NCI-H2107 (cell line): Measurements from ENCODE around the gene C16orf78.

Experiments
- DNase-seq: peaks from one replicate; lab custom pipeline; 2025; lab: John Stamatoyannopoulos, UW

The C16orf78 gene

DNA sequence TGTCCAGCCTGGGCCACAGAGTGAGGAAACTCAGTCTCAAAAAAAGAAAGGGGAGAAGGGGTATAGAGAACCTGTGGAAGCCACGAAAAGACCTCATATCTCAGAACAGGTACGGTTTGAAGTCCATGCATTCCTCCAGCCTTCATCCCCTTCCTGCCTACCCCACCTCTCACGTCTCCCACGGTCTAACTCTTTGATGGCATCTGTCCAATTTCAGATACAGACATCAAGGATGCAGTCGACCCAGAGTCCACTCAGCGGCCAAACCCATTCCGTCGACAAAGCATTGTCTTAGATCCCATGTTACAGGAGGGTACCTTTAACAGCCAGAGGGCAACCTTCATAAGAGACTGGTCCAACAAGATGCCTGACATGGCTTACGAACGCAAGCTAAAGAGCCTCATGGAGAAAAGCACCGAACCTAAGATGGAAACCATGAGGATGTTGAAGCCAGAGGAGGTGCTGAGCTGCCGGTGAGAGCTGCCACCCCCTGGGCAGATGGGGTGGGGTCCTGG, 22.7 kb downstream of the C16orf78 start:
- DNase-seq: no peak

DNA sequence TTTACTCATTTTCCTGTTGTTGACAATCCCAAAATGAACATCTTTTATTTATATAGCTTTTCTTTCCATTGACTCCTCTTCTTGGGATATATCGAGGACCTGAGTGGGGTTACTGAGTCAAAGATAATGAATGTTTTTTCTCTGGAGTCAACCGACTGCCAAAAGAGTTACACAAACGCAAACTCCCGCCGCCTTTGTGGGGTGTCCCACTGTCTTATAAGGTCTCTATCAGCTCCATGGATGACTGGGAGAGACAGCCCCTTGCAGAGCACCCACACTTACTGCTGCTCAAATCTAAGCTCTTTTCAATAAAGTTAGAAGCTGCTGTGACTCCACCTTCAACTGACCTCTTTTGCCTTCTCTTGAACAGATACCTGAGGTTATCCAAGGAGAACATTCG, 25.2 kb downstream of the C16orf78 start:
- no peak for DNase-seq

DNA sequence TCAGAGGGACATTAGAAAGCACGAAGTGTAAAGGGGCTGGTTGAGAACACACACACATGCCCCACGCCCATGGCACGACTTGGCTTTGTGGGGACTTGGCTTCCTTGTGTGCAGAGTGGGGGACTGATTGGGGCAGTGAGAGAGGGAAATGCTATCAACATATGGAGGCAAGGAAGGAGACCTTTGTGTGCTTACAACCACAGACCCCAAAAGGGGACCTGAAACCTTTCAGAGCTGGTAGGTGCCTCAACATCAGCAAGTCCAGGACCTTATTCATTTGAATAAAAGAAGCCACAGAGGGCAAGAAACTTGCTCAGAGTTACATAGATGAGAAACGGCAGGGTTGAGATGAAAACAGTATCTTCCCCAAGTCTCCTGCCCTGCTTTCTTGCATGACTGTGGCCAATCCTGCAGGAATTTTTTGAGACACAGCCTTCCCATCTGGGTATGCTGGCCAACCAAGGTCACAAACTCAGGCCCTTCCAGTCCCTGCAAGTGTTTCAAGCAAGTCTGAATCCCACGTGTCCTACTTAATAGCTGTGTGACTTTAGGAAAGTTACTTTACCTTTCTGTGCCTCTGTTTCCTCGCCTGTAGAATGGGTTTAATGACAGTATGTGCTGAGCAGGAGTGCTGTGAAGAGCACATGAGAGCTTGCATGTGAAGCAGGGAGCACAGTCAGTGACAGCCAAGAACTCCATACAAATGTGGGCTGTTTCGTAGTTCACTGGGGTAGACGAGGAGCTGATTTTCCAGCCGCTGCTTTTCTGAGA, 26.2 kb downstream of the C16orf78 start:
- no peak for DNase-seq

DNA sequence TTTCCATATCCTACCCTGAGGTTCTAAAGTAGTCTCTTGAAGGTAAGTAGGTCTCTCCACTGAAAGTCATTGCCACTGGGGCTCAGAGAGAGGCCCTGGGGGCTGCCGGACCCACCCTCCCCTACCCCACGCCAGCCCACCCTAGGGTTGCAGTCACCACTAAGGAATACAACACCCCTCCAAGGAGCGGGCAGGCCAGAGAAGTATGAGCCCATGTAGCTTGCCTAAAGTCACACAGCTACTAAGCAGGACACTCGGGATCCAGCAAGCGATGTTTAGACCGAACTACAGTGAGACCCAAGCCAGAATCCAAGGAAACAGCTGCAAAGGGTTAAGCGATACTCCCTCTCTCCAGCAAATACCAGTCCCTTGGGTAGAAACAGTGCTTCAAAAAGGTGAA, 27.0 kb downstream of the C16orf78 start:
- no peak for DNase-seq

DNA sequence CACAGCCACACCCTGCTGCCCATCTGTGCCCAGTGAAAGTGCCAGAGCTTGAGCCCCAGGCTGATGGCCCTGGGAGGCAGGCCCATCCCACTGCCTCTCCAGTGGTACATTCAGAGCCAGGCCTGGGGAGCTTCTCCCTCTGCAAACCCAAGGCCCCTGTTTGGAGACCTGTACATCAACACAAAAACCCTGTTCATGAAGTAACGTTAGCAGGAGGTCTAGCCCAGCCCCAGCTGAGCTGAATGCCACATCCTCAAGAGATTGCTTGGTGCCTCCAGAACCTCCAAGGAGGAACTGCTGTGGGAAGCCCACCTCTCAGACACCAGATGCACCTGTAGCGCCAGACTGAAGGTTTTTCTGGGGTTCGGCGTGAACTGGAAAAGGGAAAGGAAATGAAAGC, 31.5 kb downstream of the C16orf78 start:
- DNase-seq: no peak

DNA sequence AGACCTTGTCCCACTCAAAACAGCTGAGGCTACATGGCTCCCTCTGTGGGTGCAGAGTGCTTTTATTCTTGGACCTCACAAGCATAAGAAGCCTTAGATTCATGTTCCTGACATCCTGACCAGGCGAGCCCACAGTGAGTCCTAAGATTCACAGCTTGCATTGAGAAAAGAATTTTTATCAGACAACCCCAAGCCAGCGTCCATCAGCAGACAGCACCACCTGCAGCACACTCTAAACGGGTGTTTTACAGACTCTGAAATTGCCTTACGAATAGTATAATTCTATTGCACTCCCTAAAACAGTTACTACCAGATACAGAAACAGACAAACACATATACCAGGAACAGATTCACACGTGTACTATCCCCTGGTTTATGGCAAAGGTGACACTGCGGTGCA, 31.9 kb downstream of the C16orf78 start:
- no peak for DNase-seq

DNA sequence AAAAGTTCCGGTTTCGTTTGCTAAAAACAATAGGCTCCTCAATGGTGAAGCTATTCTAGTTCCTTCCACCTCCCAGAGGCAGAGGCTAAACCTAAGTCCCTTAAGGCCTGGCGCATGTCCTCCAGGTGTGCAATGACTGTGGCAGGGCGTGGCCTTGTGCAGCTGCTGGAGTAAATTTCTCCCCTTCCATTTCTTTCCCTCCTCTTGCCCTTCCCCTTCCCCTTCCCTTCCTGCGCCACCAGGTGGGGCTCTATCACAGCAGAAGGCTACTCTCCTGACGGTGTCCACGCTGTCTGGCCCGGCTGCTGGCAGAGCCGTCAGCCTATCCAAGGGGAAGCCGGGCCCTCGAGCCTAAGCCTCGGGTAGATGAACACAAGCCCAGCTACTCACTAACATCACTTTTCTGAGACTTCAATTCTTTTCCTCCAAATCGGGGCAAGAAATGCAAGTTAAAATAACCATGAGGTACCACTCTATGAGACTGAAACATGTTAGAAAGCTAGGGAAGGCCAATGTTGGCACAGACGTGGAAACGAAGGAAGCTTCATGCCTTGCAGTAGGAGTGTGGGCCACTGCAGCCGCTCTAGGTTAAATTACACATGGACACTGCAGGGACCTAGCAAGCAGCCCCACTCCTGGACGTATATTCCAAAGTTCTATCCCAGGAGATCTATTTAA, 34.4 kb downstream of the C16orf78 start:
- peak; percentile 56 for DNase-seq

DNA sequence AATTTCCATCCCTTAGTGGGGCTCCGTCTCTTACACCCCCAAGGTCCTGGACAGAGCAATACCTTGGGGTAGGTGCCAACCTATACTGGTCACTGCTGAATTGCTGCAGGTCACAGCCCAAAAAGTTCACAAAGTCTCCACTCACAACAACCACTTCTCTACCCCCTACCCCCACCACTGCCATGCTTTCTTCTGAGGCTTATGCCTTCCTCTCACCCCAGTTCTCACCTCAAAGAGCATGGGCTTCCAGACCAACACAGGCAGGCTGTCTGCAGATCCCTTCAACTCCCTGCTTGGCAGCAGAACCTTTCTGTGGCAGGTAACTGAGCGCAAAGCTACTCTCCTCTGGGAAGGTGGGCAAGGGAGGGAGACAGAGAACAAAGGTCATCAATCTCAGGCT, 35.5 kb downstream of the C16orf78 start:
- no peak for DNase-seq

DNA sequence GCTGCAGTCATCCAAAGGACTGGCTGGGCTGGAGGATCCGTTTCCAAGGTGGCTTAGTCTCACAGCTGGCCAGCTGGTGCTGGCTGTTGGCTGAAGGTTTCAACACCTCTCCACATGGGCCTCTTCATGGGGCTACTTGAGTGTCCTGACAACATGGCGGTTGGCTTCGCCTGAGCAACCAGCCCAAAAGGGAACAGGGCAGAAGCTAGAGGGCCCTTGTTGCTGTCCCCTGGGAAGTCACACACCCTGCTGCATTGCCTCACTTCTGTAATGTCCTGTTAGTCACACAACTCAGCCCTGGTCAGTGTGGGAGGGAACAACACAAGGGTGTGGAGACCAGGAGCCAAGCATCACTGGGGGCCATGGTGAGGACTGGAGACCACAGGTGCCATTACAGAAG, 36.6 kb downstream of the C16orf78 start:
- no peak for DNase-seq

DNA sequence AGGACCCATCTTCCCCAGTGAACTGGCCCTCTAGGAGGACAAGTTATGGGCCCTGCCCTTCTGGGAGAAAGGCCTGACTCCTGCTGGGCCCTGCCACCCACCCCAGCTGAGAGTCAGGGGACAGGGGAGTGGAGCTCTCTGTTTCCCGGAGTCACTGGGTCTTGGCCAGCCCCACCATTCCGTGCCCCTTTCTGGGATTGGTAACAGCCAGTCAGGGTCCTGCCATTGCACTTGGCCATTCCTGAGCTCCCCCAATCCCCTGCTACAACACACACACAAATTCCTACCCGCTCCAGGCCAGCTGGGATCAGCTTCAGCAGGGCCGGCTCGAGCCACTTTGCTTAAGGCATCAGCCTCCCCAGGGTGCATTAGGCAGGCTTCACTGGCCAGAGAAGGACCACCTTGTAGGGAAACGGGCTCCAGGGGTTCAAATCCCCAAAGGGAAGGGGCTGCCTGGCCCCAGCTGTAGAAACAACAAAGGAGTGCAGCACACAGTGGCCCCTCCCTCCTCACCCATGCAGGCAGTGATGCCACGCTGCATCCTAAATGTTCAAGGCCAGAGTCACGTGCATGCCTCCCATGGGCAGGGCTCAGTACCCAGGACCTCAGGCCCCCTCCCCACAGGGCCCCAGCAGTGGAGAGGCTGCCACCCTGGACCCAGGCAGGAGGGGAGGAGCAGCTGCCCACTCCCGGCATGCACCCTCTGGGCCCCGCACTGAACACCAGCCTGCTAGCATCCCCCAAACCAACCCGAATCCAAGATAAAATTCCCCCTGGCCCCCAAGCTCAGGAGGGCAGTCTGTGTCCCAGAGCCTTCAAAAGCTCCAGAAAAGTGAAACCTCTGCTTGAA, 37.7 kb downstream of the C16orf78 start:
- DNase-seq: no peak

DNA sequence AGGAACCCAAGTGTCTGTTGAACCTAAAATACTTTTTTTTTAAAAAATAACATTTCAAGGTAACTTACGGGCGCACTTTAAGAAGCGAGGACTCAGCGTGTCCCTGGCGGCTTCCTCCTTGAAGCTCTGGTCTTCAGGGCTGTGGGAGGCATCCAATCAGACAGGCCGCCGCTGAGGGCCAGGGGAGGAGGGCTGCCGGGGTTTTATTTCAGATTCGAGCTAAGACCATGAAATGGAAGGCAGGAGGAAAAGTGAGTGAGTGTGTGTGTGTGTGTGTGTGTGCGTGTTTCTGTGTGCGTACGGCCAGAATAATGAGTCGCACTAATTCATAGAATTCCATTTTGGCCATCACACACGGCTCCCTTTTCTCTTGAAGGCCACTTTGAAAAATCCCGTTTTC, 41.1 kb downstream of the C16orf78 start:
- no peak for DNase-seq

DNA sequence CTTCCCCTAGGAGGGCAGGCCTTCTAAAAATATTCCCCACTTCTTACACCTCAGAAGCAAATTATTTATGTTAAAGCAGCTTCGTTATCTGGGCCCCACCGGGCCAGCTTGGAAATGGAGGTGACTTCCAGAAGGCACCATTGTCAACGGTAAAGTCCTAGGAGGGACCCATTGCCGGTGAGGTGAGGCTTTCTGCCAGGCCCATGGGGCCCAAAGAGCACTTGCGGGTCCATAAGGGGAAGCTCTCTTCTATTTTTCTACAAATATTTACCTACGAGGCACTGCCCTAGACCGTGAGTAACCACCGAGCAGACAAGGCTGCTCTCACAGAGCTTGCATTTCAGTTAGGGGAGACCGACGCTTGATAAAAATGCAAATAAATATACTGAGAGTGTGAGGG, 41.5 kb downstream of the C16orf78 start:
- DNase-seq: no peak

DNA sequence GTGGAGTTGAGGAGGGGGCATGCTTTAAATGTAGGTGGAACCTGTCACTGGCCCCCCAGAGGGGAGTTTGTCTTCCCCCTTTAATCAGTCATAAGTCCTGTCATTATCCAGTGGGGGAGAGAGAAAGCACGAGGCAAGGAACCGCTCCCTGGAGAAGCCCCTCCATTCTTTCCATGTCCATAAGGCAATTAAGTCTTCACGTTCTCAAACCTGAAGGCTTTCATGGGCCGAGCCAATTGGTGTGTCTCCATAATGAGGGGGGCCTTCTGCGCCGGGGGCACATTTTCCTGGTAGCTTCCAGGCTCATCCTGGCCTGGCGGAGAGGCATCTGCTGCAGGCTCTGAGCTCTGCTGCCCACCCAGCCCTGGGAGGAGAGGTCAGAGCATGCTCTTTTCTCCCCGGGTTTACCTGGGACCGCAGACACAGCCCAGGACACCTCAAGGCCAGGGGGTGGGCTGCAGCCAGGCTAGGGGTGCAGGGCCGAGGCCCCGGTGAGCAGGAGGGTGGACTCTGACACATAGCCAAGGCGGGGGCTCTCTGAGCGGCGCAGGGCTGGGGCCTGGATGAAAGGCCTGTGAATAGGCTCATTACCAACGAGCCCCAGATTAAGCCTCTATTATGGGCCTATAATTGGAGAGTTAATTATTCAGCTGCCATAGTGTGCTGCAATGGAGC, 42.5 kb downstream of the C16orf78 start:
- DNase-seq: no peak

DNA sequence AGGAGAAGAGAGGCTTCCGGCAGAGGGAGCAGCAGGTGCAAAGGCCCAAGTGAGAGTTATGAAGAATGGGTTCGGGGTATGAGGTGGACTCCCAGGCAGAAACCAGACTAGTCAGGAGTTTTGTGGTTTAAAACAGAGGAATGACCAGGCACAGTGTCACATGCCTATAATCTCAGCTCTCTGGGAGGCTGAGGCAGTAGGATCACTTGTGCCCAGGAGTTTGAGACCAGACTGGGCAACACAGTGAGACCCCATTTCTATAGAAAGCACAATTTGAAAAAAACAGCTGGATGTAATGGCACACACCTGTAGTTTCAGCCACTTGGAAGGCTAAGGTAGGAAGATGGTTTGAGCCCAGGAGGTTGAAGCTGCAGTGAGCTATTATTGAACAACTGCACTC, 43.8 kb downstream of the C16orf78 start:
- DNase-seq: no peak

DNA sequence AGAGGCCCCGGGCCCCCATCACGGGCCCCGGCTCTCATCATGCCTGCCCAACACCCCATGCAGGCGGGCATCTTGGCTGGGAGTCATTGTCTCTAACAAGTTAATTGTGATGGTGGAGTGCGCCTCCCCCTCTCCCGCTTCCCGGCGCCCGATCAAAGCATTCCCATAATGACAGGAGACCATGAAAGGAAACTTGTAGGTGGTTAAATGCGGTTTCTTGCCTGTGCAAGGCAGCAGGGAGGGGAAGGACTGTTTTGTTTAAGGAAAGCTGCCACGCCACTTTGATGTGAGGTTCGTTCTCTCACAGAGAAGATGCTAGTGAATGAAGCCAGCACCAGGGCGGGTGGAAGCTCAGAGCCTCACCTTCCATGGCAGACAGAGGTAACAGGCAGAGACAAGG, 45.4 kb downstream of the C16orf78 start:
- DNase-seq: no peak

DNA sequence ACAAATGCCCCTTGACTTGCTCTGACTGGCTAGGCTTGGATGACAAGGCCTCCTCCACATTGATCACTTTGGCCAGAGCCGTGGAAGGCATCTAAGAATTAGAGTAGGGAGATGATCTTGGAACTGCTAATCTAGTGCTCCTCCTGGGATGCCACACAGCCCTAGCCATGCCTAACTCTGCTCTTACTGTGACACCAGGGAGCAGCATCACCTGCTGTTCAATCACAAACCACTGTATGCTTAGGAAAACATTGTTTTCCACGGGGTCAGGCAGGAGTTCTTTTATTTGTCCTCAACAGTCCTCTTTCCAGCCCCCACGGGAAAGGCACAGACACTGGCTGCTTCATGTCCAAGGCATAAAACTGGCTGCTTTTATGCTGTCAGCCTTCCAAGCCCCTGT, 46.3 kb downstream of the C16orf78 start:
- DNase-seq: no peak

DNA sequence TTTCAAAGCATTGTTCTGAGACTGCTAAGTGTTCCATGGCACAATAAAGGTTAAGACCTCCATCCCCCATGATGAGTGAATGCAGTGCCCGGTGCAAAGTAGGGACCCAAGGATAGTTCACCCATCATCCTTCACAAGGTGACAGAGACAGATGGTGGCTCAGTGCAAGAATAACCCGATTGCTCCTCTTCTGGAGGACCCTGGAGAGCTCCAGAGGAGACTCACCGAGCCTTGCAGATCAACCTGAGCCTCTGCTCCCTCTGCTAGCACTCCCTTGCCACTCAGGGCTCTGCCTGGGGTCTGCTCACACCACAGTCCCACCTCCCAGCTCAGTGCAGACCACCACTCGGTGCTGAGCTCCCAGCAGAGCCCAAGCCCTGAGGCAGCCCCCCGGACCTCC, 49.3 kb downstream of the C16orf78 start:
- DNase-seq: no peak

DNA sequence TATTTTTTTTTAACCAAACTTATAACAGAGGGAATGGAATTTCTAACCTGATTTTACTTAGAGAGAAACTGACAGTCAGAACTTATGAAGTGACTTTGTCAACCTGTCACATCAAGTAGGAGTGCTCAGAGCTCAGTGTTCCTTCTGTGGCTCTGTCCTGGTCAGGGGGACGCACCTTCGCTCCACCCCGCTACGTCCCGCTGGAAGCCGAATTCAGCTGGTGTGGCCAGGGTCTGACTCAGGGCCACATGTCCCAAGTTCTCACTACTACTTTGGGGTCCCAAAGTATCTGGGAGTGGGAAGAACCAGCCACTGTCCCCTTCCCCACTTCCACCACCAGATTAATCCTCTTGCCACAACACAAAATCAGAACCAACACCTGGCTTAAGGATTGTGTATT, 51.4 kb downstream of the C16orf78 start:
- DNase-seq: no peak

DNA sequence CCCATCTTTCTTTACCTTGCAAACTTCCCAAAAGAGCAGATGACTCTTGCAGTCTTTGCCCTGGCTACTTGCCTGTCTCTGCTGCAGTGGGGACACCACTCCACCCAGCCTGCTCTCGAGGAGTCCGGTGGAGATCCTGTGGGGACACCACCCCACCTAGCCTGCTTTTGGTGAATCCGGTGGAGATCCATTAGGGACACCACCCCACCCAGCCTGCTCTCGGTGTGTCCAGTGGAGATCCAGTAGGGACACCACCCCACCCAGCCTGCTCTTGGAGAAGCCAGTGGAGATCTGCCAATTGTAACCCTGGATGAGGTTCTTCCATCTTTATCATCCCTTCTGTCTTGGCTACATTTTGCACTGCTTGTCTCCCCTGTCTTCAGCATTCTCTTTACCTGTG, 54.2 kb downstream of the C16orf78 start:
- DNase-seq: no peak

DNA sequence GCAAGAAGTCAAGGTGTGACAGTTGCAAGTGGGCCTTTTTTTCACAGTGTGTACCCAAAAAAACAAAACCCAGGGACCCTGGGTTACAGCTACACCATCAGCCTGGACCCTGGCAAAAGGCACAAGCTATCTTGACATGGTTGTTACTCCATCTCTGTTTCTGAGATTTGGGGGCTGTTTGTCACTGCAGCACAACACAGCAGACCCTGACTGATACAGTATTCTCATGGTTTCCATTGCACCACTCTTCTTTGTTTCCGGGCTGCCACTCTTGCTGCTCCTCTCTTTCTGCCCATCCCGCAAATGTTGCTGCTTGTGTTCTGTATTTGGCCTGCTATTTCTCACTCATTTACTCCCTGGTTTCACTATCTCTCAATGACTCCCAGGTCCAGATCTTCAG, 55.2 kb downstream of the C16orf78 start:
- no peak for DNase-seq

DNA sequence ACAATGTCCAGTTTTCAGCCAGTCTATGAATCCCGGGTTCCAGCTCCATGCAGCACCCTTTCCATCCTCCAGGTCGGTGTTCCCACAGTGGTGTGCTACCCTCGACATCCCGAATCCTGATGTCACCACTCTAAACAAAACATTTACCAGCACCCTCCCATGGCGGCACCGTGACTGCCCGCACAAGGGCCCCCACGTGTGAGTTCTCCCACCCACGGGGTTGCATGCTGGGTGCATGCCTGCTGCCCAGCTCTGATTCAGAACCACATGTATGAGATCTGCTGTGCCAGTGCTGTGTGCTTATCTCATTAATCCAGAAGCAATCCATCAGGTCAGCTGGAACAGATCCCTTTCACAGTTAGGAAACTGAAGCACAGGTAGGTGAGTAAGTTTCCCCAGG, 57.4 kb downstream of the C16orf78 start:
- DNase-seq: no peak

DNA sequence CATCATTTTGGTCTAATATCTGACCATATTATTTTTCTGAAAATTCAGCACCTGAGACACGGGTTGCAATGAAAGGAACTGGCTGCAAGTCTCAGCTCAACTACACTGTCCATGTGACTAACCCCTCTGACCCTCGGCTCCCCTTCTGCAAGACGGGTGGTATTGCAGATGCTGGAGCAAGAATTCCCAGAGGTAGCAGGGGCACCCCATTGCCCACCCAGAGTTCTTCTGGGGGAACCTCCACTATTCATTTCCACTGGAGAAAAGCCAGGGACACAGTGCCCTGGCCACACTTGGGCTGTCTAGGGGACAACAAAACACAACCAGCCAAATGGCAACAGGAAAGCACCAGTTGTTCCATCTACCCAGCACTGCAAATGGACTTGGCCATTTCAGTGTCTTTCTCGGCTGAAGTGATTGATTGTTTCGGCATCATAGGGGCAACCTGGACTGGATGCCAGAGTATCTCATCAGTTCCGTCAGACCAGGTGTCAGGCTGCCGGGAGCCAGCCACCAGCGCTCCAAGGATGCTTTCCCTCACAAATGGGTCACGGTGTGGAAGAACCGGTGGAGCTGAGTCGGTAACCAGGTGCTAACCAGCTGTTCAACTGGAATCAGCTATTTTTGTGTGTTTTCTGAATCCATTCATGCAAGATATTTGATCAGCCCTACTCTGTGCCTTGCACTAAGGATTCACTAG, 58.1 kb downstream of the C16orf78 start:
- DNase-seq: no peak
